GM19025 (cell line): ENCODE data around the gene SMAD2.

Source experiments
- ATAC-seq: cut with Tn5 transposase; IDR thresholded peaks from one replicate; pipeline ENCODE4 v1.9.1; 2021; ENCODE audit warnings: mild to moderate bottlenecking, low read depth, moderate library complexity; ENCODE audit not compliant: unreplicated experiment

Gene SMAD2

DNA sequence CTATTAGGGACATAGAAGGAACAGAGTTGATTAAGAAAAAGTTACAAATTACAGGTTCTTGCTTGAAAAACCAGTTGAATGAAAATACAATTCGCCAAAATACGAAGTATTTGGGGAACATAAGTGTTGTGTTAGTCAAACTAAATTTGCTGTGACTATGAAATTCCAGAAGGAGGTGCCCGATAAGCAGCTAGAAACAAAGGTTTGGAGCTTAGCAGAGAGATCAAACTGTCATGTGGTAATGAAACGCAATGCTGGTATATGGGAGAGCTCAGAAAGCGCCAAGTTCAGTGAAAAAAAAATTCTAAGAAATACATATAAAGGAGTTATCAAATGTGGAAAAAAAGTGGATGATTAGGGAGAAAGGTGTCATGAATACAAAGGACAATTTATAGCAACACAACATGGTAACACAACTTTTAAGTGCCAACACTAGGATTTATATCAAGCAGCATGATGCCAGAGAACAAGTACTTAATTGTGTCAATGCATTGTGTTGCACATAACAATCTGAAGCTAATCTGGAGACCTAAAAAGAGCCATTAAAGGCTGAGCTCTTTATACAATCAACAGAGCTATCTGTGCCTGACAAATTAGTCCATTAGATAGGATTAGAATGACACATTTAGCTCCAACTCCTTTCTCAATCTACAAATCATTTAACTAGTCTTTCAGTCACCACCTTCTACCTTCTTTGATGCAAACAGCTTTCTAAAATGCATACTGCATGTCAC, 31.2 kb downstream of the SMAD2 start:
- no peak for ATAC-seq

DNA sequence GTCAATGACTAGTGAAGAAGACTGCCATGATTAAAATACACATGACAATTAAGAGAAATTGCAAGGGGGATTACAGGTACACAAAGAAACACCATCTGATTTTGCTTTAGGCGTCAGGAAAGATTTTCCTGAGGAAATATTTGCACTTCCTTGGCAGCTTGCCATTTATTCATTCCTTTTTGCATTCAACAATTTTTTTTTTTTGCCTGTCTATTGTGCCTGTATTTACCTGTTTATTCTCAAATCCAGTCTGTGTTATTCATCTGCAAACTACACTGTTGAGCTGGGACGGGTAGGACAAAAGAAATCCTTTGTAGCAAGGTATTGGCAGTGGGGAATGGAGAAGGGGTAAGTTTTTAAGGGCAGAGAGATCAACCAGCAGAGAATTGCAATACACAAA, 31.8 kb downstream of the SMAD2 start:
- ATAC-seq = no peak

DNA sequence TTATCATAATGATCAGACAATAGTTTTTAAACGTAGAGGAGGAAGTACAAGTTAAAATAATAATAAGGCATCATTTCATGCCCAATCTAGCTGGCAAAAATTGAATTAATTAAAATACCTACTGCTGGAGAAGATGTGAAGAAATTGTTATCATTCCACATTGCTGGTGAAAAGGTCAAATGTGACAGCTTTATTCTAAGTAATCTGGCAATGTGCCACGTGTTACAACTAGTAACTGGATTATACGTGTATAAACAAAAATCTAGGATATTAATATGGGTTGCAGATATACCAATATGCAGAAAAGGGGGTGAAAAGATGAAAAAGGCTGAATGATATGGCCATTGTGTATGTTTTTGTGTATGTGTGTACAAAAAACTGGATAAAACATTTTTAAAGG, 32.4 kb downstream of the SMAD2 start:
- ATAC-seq = no peak

DNA sequence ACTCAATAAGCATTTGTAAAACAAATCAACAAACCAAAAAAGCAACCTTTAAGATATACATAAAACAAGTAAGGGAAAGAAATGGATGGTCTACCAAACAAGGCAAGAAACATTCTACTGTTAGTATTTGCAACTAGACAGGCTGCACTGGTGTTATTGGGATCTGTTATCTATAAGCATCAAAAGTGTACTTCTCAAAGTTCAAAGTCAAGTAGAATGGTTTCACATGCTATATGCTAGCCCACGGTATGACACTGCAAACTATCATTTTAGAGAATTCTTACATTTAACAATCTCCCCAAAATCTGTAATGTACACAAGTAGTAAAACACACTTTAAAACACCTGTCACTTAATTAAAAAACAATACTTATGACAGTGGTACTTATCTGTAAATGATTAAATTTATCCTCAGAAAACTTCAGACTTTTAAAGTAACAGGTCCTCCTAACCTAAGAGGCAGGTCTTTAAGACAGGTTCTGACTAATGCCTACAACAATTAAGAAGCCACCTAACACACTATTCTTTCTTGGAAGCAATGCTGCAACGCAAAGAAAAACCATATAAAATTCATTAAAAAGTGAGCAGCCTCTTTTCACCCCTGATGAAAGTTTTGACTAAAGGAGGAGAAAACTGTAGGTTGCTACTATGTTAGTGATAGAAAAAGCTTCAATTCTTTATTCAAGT, 34.8 kb downstream of the SMAD2 start:
- ATAC-seq = no peak

DNA sequence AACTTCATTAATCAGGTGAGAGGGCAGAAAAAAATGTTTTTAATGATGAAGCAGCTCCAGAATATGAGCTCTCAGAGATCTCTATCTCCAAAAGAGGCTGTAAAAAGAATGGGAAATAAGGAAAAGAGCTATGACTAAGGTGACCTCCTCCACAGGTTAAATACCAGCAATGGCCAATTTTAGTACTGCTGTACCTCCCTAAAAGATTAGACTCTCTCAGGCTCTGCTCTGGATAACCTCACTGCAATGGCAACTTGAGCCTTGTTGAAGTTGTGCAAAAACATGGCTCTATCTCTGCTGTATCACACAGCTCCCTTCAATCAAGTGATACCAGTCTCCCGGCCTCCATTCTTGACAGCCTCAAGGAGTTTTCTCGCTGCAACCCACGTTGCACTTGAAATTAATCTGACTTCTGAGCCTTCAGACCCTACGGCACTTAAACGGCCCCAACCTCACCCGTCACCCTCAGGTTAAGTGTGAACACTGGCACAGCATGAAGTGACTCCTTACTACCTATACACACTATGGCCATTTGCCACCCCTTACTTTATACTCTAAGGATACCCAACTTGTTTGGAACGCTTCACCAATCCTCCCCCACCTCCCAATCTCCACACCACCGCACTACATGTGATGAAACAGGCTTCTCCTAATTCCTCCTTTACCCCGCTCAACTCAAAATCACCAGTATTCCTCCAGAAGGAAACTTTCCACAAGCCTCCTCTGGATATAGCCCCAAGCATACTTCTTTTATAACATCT, 36.3 kb downstream of the SMAD2 start:
- ATAC-seq = no peak

DNA sequence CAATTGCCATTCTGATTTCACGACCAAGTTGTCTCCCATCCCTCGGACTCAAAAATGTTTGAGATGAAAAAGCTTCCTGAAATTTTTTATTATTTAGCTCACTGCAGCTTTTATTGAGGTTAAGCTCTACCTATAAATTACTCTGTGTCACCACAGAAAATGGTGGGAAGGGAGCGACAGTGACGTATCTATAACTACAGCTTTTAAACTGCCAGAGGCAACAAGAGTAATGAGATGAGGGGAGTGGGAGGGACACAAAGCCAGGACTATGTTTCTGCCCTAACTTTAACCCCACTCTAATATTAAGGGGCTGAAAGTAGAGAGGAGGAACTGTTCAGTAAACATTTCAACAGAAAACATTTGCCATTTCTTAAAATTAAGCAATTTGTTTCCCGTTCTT, 37.4 kb downstream of the SMAD2 start:
- ATAC-seq = no peak

DNA sequence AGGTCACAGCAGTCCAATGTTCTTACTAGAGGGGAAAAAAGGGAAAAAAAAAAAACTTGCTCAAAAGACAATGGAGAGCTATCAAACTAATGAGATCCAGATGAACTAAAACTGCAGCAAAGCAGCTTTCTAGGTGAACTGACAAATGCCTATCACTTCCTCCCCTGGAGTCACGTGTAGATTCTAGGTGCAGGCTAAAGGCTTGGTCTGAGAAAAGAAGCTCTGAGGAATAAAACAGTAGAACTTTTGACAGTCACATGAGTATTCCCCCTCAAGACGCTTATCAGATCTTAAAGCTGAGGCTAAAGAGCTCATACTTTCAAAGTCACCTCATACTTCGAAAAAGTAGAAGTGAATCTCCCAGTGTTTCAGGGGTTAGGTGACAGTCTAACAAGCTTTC, 42.3 kb downstream of the SMAD2 start:
- ATAC-seq = no peak

DNA sequence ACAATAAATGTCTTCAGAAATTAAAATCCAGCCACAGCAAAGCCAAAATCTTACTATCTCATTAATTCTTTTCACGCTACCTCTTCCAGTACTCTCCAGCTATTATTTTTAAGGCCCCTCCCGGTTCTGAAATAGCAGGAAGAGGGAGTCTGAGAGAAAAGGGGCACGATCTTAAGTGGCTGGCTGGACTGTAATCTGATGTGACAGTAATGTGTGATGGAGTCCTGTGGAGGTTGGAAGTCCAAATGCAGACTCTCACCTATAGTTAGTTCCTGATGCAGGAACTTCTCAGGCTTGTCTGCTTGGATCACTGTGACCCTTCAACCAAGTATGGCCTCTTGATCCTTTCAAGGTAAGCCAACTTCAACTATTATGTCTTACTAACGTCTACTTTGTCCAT, 43.2 kb downstream of the SMAD2 start:
- no peak for ATAC-seq

DNA sequence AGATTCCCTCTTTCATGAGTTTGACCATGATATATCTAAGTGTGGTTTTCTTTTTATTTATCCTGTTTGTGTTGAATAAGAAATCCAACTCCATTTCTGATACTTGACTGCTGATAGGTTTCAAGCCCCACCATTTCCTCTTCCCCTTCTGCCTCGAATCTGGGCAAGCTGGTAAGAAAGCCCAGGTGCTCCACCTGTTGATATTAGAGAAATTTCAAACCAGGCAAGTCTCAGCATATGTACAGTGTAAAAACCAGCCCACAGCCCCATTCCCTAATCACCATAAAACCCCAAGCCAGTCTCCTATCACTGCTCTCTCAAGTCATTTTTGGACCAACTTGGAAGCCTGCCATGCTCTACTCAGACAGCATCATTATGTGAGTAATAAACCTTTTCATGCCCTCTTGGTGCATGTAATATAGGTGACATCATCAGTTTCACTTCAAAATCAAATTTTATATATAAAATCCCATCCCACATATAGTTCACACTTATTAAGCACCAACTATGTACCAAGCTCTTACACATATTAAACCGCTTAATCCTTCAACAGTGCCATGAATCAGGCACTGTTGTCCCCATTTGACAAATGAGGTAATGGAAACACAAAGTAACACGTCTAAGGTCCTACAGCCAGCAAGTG, 46.6 kb downstream of the SMAD2 start:
- ATAC-seq = no peak

DNA sequence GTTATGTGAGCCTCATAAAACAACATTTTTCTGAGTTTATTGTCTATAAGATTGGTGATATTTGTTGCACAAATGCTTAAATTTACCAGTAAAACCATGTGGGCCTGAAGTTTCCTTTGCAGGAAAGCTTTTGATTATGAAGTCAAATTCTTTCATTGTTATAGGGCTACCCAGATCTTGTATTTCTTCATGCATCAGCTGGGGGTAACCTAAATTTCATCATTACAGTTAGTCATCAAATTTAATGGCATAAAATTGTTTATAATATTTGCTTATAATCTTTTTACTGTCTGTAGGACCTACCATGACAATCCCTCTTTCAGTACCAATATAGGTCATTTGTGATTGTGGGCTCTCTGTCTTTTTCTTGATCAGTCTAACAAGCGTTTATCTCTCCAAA, 47.8 kb downstream of the SMAD2 start:
- no peak for ATAC-seq

DNA sequence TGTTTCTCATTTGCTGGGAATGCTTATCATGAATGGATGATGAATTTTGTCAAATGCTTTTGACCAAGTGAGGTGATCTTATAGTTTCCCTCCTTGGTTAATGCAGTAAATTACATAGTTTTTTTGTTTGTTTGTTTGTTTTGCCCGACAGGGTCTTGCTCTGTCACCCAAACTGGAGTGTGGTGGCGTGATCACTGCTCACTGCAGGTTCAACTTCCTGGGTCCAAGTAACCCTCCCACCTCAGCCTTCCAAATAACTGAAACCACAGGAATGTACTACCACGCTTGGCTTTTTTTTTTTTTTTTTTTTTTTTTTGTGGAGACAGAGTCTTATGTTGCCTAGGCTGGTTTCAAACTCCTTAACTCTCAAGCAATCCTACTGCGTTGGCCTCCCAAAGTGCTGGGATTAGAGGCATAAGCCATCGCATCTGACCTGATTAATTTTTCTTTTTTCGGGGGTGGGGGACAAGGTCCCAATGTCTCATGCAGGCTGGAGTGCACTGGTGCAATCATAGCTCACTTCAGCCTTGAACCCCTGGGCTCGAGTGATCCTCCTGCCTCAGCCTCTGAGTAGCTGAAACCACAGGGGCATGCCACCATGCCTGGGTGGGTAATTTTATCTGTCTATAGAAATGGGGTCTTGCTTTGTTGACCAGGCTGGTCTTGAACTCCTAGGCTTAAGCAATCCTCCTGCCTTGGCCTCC, 48.6 kb downstream of the SMAD2 start:
- ATAC-seq = no peak

DNA sequence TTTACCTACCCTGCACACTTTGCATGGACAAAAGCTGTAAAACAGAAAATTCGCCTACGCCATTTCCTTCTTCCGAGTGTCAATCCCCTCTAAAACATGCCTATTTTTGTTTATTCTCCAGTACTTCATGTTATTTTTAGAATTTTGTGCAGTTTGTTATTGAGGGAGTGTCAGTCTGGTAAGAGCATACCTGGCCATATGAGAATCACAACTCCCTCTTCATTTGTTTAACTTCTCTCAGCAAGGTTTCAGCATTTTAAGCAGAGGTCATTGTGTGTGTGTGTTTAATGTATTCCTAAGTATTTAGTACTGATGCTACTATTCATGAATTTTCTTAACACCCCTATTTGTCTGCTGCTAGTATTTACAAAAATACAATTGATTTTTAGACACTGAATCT, 49.4 kb downstream of the SMAD2 start:
- no peak for ATAC-seq

DNA sequence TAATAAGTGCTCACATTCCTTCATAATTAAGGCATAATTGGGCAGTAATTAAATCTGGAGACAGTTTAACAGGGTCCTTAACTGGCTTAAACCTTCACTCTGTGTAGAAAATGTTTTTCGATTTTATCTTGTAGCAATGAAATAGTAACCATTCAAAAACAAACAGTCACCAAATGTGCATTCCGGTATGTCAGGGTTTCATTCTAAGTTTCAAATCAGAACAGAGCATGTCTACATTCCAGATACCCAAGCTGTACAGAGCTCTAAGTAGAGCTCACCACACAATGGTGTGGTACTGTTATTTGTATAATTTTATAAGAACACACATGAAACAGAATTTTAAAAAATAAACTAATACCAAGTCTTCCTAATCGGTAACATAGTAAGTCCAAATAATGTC, 52.6 kb downstream of the SMAD2 start:
- no peak for ATAC-seq

DNA sequence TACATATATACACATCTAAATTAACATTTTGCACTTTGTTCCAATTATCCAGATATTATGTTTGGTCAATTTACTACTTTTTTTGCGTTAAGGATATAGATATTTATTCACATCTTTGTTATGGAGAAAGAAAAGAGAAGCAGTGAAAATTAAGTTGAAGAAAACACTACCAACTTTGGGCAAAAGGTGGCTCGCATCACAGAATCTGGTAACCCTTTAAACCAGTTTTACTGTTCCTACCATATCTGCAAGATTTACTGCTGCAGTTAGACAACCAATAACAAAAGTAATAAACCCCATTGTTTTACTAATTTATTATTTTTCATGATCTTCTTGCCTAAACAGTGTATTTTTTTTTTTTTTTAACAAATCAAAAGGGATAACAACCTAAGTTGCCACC, 53.6 kb downstream of the SMAD2 start:
- no peak for ATAC-seq

DNA sequence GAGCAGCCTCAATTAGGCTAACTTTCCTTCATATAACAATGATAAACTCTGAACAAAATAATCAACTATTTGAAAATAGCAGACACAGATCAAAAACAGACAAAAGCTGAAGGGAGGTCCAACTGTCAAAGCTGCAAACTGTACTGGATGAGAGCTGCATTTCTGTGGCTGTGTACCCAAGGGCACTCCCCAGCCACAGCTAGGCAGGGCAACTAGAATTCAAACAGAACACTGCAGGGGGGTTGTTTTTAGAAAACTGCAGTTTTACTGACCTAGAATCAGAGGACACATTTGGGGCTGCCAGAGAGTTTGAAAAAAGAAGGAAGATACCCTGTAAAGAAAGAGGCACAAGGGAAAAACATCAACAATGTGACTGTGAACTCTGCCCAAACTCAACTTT, 56.8 kb downstream of the SMAD2 start:
- no peak for ATAC-seq

DNA sequence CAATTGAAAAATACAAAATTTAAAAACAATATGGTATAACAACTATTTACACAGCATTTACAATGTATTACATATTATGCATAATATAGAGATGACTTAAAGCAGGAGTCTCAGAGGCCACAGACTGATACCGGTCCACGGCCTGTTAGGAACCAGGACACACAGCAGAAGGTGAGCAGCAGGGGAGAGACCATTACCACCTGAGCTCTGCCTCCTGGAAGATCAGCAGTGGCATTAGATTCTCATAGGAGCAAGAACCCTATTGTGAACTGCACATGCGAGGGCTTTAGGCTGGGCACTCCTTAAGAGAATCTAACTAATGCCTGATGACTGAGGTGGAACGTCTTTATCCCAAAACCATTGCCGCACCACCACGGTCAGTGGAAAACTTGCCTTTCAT, 58.0 kb downstream of the SMAD2 start:
- ATAC-seq = no peak

DNA sequence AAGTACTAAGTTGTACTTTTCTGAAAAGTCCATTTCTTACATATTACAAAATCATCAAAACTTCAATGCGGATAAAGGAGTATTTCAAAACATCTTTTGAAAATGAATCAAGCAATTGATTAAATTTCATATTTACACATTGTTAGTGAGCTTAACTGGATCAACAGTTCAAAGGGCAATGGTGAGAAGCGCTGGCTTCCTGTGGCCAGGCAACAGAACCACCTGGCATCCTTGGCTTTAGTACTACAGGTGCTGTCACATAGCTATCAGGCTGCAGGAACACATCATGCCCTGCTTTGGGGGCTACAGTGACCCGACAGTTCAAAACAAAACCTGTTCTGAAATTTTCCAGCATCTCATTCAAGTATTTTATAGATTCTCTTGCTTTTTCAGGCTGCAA, 59.2 kb downstream of the SMAD2 start:
- no peak for ATAC-seq

DNA sequence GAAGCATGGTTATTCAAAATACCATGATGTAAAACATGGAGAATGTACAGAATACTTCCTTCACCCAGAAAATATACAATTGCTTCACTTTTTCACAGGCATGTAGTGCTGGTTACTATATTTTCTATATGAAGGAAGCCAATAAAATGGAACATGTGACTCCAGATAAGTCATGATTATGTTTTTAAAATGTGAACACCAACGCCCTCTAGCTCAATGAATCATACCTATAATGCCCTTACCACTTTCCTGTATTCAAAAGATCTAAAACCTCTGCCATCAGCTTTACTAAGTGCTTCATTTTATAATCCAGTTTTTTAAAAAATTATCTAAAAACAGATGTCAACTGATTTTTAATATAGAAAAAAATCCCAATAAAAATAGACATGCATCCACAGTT, 59.9 kb downstream of the SMAD2 start:
- ATAC-seq = no peak

DNA sequence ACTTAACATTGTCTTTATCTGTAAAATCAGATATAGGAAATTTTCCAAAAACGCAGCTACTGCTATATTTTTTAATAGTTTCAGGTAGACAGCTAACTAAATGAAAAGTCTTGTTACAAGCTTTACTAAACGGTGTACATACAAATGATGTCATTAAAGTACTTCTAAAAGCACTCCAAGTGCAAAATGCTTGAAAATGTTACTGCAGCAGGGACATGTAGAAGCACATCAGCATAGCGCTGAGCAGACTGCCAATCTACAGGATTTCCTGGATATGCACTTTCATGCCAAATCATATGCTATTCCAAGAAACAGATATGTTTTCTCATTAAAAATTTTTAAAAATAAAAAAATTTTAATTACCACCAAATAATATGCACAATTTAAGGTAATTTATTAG, 61.7 kb downstream of the SMAD2 start:
- ATAC-seq = no peak

DNA sequence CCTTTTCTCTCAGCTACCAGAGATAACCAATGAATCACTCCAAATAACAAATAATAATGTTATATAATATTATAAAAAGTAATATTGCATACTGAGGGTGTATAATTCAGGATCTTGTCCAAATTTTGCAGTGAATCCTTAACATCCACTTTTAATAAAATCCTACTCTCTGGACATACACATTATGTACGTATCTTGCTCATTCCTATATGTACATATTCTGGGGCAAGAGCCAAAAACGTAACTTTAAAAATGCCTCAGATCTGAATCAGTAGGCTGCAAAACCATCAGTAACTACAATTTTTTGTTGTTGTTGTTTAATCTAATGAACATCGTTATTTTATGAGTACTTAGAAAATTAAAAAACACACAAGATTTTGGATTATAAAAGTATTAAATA, 65.3 kb downstream of the SMAD2 start:
- ATAC-seq = no peak

DNA sequence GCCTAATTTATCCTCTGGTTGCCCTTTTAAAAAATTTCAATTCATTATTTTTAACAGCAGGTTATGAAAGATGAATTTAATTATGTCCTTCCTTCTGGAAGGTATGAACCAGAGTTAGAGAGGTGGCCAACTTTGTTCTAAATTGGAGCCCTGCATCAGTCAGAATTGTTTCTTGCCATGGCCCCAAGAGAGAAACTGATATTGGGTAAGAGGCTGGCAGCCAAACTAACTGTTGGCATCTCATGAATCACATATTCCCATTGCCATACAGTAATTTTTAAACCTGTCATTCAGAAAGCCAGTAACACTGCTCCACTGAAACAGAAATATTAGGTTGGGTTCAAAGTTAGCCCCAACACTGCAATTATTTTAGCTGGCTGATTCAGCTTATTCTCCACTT, 67.4 kb downstream of the SMAD2 start:
- no peak for ATAC-seq
